Mesothelial cell of epicardium (in vitro differentiated cells): ENCODE data around the gene CARD10. TPM values are rescaled to one million over a fixed set of nuclear protein-coding genes. Genes with fewer than 3 reads are reported as not detected.
A peak's percentile ranks its signal among the peaks of the same experiment; 100 is the strongest.

Experiments used
- DNase-seq, 2 experiments: peaks; one replicate each; pipeline ENCODE4 v3.0.0; 2021; ENCODE audit warnings: low spot score in 2 of 2; ENCODE audit not compliant: unreplicated experiment in 2 of 2
- H3K27ac Mint-ChIP-seq: 2 replicates; pipeline ENCODE4 v1.8.0; 2021; ENCODE audit warnings: mixed read lengths
- H3K27me3 Mint-ChIP-seq: 2 replicates; pipeline ENCODE4 v1.8.0; 2021; ENCODE audit warnings: low read depth, mixed read lengths
- H3K36me3 Mint-ChIP-seq: 2 replicates; pipeline ENCODE4 v1.8.0; 2021; ENCODE audit warnings: mixed read lengths
- H3K4me1 Mint-ChIP-seq: 2 replicates; pipeline ENCODE4 v1.8.0; 2021; ENCODE audit warnings: mixed read lengths
- H3K4me3 Mint-ChIP-seq: 2 replicates; pipeline ENCODE4 v1.8.0; 2021; ENCODE audit warnings: mild to moderate bottlenecking, moderate library complexity, mixed read lengths
- H3K9me3 Mint-ChIP-seq: 2 replicates; pipeline ENCODE4 v1.8.0; 2021; ENCODE audit warnings: mixed read lengths
- total RNA-seq: library from RNA; stranded (reverse); gene quantifications from 3 replicates; pipeline ENCODE4 v1.2.1, GENCODE V29; 2021
- TF ChIP-seq, protein P1 (sequence below): fragments of 200-600 bp; sonication (generic); IDR thresholded peaks from one replicate; pipeline ENCODE4 v1.5.0; 2021; ENCODE audit warnings: antibody characterized with exemption; ENCODE audit not compliant: unreplicated experiment

CARD10 gene
- total RNA-seq, 1 donor from 2014 or later = 13.6 TPM

DNA sequence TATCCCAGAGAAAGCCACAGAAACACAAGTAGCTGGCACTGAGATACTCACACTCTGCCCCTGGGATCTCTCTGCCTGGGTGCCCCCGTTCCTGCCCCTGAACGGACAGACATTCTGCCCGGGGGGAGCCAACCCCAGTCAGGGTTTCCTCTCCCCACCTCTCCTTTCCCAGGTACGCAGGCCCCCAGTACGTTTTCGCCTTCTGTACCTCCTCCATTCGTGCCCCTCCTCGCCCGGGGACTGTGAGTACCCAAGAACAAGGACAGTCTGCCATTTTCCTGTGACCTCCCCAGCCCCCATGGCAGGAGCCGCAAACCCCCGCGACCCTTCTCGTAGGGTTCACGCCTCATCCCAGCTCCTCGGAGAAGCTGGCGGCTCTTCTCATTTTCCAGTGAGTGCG is 62.9 kb downstream of the CARD10 start:
- H3K36me3 Mint-ChIP-seq = no peaks in the 10 kb centered on the region
- H3K27ac Mint-ChIP-seq = no peak overlapping the region
- DNase-seq = no peak
- peaks cover 39% of the 10 kb centered on the region for H3K27me3 Mint-ChIP-seq
- TF ChIP-seq, protein P1, sequence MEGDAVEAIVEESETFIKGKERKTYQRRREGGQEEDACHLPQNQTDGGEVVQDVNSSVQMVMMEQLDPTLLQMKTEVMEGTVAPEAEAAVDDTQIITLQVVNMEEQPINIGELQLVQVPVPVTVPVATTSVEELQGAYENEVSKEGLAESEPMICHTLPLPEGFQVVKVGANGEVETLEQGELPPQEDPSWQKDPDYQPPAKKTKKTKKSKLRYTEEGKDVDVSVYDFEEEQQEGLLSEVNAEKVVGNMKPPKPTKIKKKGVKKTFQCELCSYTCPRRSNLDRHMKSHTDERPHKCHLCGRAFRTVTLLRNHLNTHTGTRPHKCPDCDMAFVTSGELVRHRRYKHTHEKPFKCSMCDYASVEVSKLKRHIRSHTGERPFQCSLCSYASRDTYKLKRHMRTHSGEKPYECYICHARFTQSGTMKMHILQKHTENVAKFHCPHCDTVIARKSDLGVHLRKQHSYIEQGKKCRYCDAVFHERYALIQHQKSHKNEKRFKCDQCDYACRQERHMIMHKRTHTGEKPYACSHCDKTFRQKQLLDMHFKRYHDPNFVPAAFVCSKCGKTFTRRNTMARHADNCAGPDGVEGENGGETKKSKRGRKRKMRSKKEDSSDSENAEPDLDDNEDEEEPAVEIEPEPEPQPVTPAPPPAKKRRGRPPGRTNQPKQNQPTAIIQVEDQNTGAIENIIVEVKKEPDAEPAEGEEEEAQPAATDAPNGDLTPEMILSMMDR = no peak
- no peaks in the 10 kb centered on the region for H3K9me3 Mint-ChIP-seq
- no peak overlapping the region for H3K4me3 Mint-ChIP-seq
- peaks cover 12% of the 10 kb centered on the region for H3K4me1 Mint-ChIP-seq

DNA sequence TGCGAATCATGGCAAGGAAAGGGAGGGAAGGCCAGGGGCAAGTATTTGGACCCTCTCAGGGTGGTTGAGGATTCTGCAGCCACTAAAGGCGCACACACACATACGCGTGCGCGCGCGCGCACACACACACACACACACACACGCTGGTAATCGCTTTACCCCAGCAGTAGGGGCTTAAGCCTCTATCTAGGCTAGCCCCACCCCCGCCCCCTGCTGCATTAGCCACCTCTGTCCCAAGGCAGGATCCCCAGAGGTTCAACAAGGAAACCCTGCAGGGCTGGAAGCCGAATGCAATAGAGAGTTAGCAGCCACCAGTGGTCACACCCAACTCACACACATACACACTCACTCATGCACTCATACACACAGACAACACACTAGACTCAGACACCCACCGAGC is 63.3 kb downstream of the CARD10 start:
- H3K4me3 Mint-ChIP-seq = no peak overlapping the region
- H3K36me3 Mint-ChIP-seq = no peaks in the 10 kb centered on the region
- TF ChIP-seq, protein P1 = no peak
- peaks cover 12% of the 10 kb centered on the region for H3K4me1 Mint-ChIP-seq
- H3K27me3 Mint-ChIP-seq = peaks cover 42% of the 10 kb centered on the region
- DNase-seq = no peak
- H3K9me3 Mint-ChIP-seq = peaks cover 4% of the 10 kb centered on the region
- H3K27ac Mint-ChIP-seq = peak overlapping the region; percentile 65

DNA sequence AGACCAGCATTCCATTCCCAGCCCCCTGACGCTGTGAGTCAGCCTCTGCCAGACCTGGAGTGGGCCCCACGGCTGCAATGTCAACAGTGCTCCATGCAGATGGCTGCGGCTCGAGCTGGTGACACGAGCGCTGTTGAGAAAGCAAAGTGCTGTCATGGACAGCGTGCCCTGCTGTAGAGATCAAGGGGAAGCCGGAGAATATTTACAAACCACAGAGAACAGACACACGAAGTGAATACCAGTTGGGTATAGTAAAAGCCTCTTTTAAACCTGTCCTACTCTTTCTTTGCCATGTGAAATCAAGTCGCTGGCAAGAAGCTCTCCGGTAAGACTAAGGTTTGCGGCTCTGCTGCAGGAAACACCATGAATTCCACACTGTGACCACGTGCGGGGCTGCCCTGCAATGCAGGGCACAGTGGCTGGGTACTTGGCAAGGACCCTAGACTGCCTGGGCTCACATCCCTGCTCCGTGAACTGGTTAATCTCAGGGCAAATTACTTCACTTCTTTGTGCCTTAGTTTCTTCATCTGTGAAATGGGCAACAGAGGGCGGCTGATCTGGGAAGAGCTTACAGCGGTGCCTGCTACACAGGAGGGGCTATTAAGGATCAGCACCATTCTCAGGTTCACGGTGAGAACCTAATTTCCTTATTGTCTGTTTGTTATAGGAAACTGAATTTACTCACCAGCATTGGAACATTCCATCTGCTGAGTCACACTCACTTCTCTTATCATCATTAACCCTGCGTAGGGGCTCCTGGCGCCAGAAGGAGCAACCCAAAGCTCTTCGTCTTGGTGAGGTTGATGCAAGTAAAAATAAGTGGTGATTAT is 64.1 kb downstream of the CARD10 start:
- Mint-ChIP-seq H3K4me1 (peaks cover 16% of the 10 kb centered on the region), H3K36me3 (no peaks in the 10 kb centered on the region), H3K9me3 (peaks cover 5% of the 10 kb centered on the region), H3K27ac (peak overlapping the region; percentile 65), H3K27me3 (peaks cover 42% of the 10 kb centered on the region), H3K4me3 (no peak overlapping the region)
- DNase-seq = no peak
- TF ChIP-seq, protein P1 = no peak

DNA sequence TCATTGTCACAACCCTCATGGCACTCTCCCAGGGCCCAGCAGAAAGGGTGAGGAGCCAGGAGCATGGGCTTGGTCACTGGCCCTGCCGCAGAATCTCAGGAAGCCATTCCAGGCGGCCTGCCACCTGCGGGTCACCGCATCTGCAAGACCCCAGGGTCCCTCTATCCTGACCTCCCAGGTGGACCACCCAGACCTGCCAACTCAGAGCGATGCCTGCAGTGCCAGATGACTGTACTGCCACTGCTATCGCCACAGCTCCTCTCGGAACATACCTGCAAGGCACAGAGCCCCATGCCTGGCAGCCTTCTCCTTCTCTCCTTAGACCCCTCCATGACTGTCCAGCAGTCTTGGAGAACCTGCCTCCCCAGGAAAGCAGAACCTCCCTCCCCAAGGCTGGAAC is 65.5 kb downstream of the CARD10 start:
- no peaks in the 10 kb centered on the region for H3K36me3 Mint-ChIP-seq
- H3K9me3 Mint-ChIP-seq = peaks cover 5% of the 10 kb centered on the region
- DNase-seq = no peak
- H3K4me3 Mint-ChIP-seq = no peak overlapping the region
- H3K27ac Mint-ChIP-seq = no peak overlapping the region
- H3K4me1 Mint-ChIP-seq = peaks cover 27% of the 10 kb centered on the region
- peaks cover 31% of the 10 kb centered on the region for H3K27me3 Mint-ChIP-seq
- TF ChIP-seq, protein P1 = no peak

DNA sequence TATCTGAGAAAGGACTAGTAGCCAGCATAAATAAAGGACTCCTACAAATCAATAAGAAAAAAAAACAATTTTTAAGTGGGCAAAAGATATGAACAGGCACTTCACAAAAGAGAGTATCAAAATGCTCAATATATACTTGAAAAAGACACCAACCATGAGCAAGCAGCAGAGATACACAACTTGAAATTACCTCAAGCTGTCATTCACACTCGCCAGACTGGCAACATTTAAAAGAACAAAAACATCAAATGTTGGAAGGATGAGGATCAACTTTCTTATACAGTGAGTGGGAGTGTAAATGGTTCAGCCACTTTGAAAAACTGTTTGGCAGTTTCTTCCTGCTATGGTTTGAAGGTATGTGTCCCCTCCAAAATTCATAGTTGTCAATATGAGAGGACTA is 68.0 kb downstream of the CARD10 start:
- peaks cover 34% of the 10 kb centered on the region for H3K4me1 Mint-ChIP-seq
- TF ChIP-seq, protein P1 = no peak
- no peak overlapping the region for H3K27ac Mint-ChIP-seq
- DNase-seq = no peak
- H3K27me3 Mint-ChIP-seq = peaks cover 22% of the 10 kb centered on the region
- H3K4me3 Mint-ChIP-seq = no peak overlapping the region
- H3K36me3 Mint-ChIP-seq = no peaks in the 10 kb centered on the region
- peaks cover 5% of the 10 kb centered on the region for H3K9me3 Mint-ChIP-seq
